H1 (cell line): ENCODE results near the gene PNCK. TPM values are rescaled to one million over a fixed set of nuclear protein-coding genes. Genes with fewer than 3 reads are reported as not detected.

ENCODE experiments used
- CTCF ChIA-PET: fragments of 300-600 bp; sonication (Branson Sonifier 250); formaldehyde crosslinking; loops from one replicate; lab custom pipeline; 2021; ENCODE audit not compliant: partially characterized antibody; lab: Charles Lee
- POLR2A ChIA-PET: fragments of 300-600 bp; sonication (Branson Sonifier 250); formaldehyde crosslinking; loops from one replicate; lab custom pipeline; 2021; ENCODE audit warnings: inconsistent platforms; ENCODE audit not compliant: partially characterized antibody; lab: Charles Lee
- DNase-seq, 2 experiments: peaks; one replicate each; pipeline versions ENCODE4 v3.0.0 to v3.0.0-alpha.2; 2010 to 2022; ENCODE audit warnings: low spot score in 2 of 2, low read depth in 1 of 2, mixed read lengths in 1 of 2
- FAIRE-seq: peaks from 2 replicates; lab custom pipeline; 2011; peaks lifted over from hg19 to GRCh38; lab: Jason Lieb, UNC
- H2AFZ ChIP-seq: 2 replicates; pipeline ENCODE4 v1.8.1; 2012; ENCODE audit warnings: low read length, inconsistent platforms
- H2AK5ac ChIP-seq: 2 replicates; pipeline ENCODE4 v1.6.1; 2013; ENCODE audit warnings: low read depth, low read length
- H2BK120ac ChIP-seq: replicated peaks from 2 replicates; pipeline ENCODE3; 2013; ENCODE audit warnings: low read depth, low read length, inconsistent platforms
- H2BK12ac ChIP-seq: 2 replicates; pipeline ENCODE4 v1.6.1; 2013; ENCODE audit warnings: low read depth, low read length
- H2BK15ac ChIP-seq: 2 replicates; pipeline ENCODE4 v1.6.1; 2013; ENCODE audit warnings: low read length
- H2BK20ac ChIP-seq: 2 replicates; pipeline ENCODE4 v1.6.1; 2013; ENCODE audit warnings: low read length
- H2BK5ac ChIP-seq: 2 replicates; pipeline ENCODE4 v1.6.1; 2013; ENCODE audit warnings: low read depth, low read length
- H3K14ac ChIP-seq: 2 replicates; pipeline ENCODE4 v1.6.1; 2013; ENCODE audit warnings: inconsistent platforms; ENCODE audit not compliant: insufficient read length
- H3K18ac ChIP-seq: 2 replicates; pipeline ENCODE4 v1.6.1; 2013; ENCODE audit warnings: low read length; ENCODE audit errors: extremely low read depth
- H3K23ac ChIP-seq: 2 replicates; pipeline ENCODE4 v1.6.1; 2013; ENCODE audit warnings: inconsistent platforms; ENCODE audit not compliant: insufficient read length
- H3K23me2 ChIP-seq: 2 replicates; pipeline ENCODE4 v1.6.1; 2013; ENCODE audit warnings: low read depth, low read length
- H3K27ac ChIP-seq: 2 replicates; pipeline ENCODE4 v1.6.1; 2011; ENCODE audit warnings: low read depth, low read length, inconsistent platforms
- H3K27me3 ChIP-seq, 4 experiments: replicated peaks in 1 of 4; 1 replicate in 1 of 4; 2 replicates in 3 of 4; pipeline versions ENCODE4 v1.6.1 to v1.8.1; 2011 to 2013; ENCODE audit warnings: low read length in 3 of 4, mild to moderate bottlenecking in 3 of 4, inconsistent platforms in 2 of 4, mixed read lengths in 2 of 4, moderate library complexity in 1 of 4; ENCODE audit not compliant: control insufficient read depth in 3 of 4, insufficient read depth in 3 of 4; ENCODE audit errors: extremely low read depth in 1 of 4
- H3K36me3 ChIP-seq, 4 experiments: 2 replicates each; pipeline versions ENCODE4 v1.6.1 to v1.8.1; 2011 to 2013; ENCODE audit warnings: mild to moderate bottlenecking in 4 of 4, low read length in 3 of 4, moderate library complexity in 2 of 4, control low read depth in 1 of 4, inconsistent platforms in 1 of 4; ENCODE audit not compliant: insufficient read depth in 4 of 4, control insufficient read depth in 2 of 4
- H3K4ac ChIP-seq: replicated peaks from 2 replicates; pipeline ENCODE3; 2013; ENCODE audit warnings: low read length, low read depth, mixed read lengths, inconsistent platforms; ENCODE audit not compliant: insufficient read length
- H3K4me1 ChIP-seq, 4 experiments: replicated peaks in 1 of 4; 1 replicate in 1 of 4; 2 replicates in 3 of 4; pipeline versions ENCODE4 v1.6.1 to v1.8.1; 2011 to 2013; ENCODE audit warnings: low read length in 3 of 4, inconsistent platforms in 2 of 4, mixed read lengths in 1 of 4; ENCODE audit not compliant: insufficient read depth in 4 of 4, control insufficient read depth in 3 of 4
- H3K4me2 ChIP-seq, 2 experiments: 2 replicates each; pipeline versions ENCODE4 v1.6.1 to v1.8.1; 2011 to 2013; ENCODE audit warnings: low read depth in 2 of 2, low read length in 2 of 2, control low read depth in 1 of 2, inconsistent platforms in 1 of 2, mild to moderate bottlenecking in 1 of 2; ENCODE audit not compliant: insufficient read depth in 1 of 2
- H3K4me3 ChIP-seq, 4 experiments: fragments of 200-600, 300-600 bp in 1 of 4; sonication (generic), shearing (Covaris generic), sonication (Bioruptor Twin) in 1 of 4; 2 replicates each; pipeline versions ENCODE4 v1.5.1 to v1.8.1; 2011 to 2016; ENCODE audit warnings: low read length in 4 of 4, low read depth in 3 of 4, control low read depth in 2 of 4, inconsistent platforms in 2 of 4, mild to moderate bottlenecking in 2 of 4, mixed read lengths in 1 of 4, moderate library complexity in 1 of 4; ENCODE audit not compliant: insufficient read depth in 2 of 4; ENCODE audit errors: extremely low read depth in 1 of 4
- H3K56ac ChIP-seq: replicated peaks from 2 replicates; pipeline ENCODE3; 2013; ENCODE audit warnings: low read depth, mild to moderate bottlenecking, mixed read lengths, low read length, inconsistent platforms; ENCODE audit not compliant: insufficient read length
- H3K79me1 ChIP-seq: 2 replicates; pipeline ENCODE4 v1.6.1; 2013; ENCODE audit warnings: low read depth, low read length, control low read depth
- H3K79me2 ChIP-seq, 2 experiments: 2 replicates each; pipeline versions ENCODE4 v1.6.1 to v1.8.1; 2012 to 2013; ENCODE audit warnings: low read length in 2 of 2, mild to moderate bottlenecking in 2 of 2, inconsistent platforms in 1 of 2; ENCODE audit not compliant: insufficient read depth in 2 of 2, control insufficient read depth in 1 of 2
- H3K9ac ChIP-seq, 4 experiments: replicated peaks in 1 of 4; 1 replicate in 1 of 4; 2 replicates in 3 of 4; pipeline versions ENCODE4 v1.6.1 to v1.8.1; 2011 to 2013; ENCODE audit warnings: low read depth in 3 of 4, low read length in 3 of 4, control low read depth in 2 of 4, mild to moderate bottlenecking in 2 of 4, moderate library complexity in 2 of 4, inconsistent platforms in 1 of 4; ENCODE audit errors: extremely low read depth in 1 of 4
- H3K9me3 ChIP-seq, 2 experiments: 2 replicates each; pipeline versions ENCODE4 v1.6.1 to v1.8.1; 2012 to 2013; ENCODE audit warnings: mild to moderate bottlenecking in 2 of 2, moderate library complexity in 2 of 2, control low read depth in 1 of 2, inconsistent platforms in 1 of 2, low read depth in 1 of 2, low read length in 1 of 2, mixed read lengths in 1 of 2; ENCODE audit not compliant: insufficient read depth in 2 of 2
- H4K20me1 ChIP-seq, 2 experiments: replicated peaks in 1 of 2; 2 replicates each; pipeline versions ENCODE3 to v1.8.1; 2011 to 2013; ENCODE audit warnings: inconsistent platforms in 2 of 2, low read length in 2 of 2, mild to moderate bottlenecking in 1 of 2; ENCODE audit not compliant: insufficient read depth in 2 of 2, control insufficient read depth in 1 of 2
- H4K5ac ChIP-seq: 2 replicates; pipeline ENCODE4 v1.6.1; 2013; ENCODE audit warnings: low read length, low read depth, mixed read lengths, inconsistent platforms; ENCODE audit not compliant: insufficient read length
- H4K8ac ChIP-seq: 2 replicates; pipeline ENCODE4 v1.8.0; 2013; ENCODE audit warnings: mild to moderate bottlenecking, moderate library complexity, low read length, inconsistent platforms; ENCODE audit not compliant: insufficient read depth; ENCODE audit errors: extremely low read depth
- H4K91ac ChIP-seq: replicated peaks from 2 replicates; pipeline ENCODE3; 2013; ENCODE audit warnings: low read length, mixed read lengths, inconsistent platforms; ENCODE audit not compliant: insufficient read length
- JUND ChIP-seq: IDR thresholded peaks from 2 replicates; pipeline ENCODE4 v1.6.1; 2011; ENCODE audit warnings: mild to moderate bottlenecking, improper control_type of control experiment, low read length
- POU5F1 ChIP-seq: IDR thresholded peaks from 2 replicates; pipeline ENCODE4 v1.6.1; 2011; ENCODE audit warnings: low read depth, mild to moderate bottlenecking, low read length, moderate library complexity
- WGBS, 2 experiments: shearing (Covaris generic) in 1 of 2; methylation state at CpG; one replicate each; pipeline versions ENCODE4 v1.1.6 to v1.1.7; 2013 to 2015; ENCODE audit warnings: low lambda C conversion rate in 2 of 2, mixed read lengths in 2 of 2, inconsistent platforms in 1 of 2, low coverage in 1 of 2, missing lambda C conversion rate in 1 of 2; ENCODE audit not compliant: insufficient replicate concordance in 2 of 2, insufficient coverage in 1 of 2, insufficient read length in 1 of 2; ENCODE audit errors: extremely low coverage in 1 of 2, missing lambda C conversion rate in 1 of 2; 5-methylcytosine and 5-hydroxymethylcytosine counted together
- polyA plus RNA-seq, 7 experiments: library from polyadenylated mRNA; depleted of rRNA in 3 of 7; stranded (reverse) in 5 of 7; unstranded in 2 of 7; fragments of >200 nt in 5 of 7; fragments of 200-250 nt in 2 of 7; gene quantifications; 1 replicate in 5 of 7; 2 replicates in 1 of 7; 4 replicates in 1 of 7; pipeline versions ENCODE4 v1.2.1 to v1.2.3, GENCODE V29; 2011 to 2013; ENCODE audit warnings: missing spikeins in 2 of 7, mixed read lengths in 2 of 7
- total RNA-seq: library from RNA; stranded (reverse); fragmentation: NEBNext Ultra II Directional; extraction: Animal tissue kit (Norgen Biotek cat#: 25700); gene quantifications from 2 replicates; pipeline ENCODE4 v1.2.1, GENCODE V29; 2021

Gene PNCK
- total and polyA plus RNA-seq, 2 of the 8 experiments (the other 6 are each of a cell fraction or from before 2014, with no cell fraction given), result 6.2 to 6.3 TPM

DNA sequence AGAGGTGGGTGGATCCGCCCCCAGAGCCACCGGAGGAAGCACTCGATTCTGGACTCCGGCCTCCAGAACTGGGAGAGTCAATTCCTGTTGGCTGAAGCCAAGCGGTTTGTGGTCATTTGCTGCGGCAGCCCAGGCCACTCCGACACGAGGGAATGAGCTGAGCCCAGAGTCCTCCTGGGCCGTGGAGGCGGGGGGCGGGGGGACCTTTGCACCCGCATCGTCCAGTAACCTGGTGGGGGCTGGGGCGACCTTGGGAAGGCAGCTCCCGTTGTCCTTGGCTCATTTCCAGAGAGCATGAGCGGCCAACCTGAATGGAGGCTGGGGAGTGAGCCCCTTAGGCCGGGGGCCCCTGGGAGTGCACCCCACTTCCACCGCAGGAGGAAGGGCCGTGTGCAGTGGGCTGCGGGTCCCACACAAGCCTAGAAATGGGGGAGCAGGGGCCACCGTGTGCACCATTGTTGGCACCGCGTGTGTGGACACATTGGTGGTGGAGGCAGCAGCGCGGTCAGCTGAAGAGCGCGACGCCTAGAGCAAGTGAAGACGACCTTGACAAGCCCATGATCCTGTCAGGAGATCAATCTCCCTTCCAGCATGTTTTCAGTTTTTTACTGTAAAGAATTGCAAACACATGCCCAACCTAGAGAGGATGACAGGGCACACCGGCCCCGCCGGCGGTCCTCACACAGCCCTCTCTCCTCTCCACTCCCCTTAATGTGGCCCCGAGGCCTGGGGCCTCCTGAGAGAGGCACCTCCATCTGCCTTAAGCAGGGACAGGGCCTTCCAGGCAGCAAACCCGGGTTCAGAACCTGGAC, 46.5 kb downstream of the PNCK start:
- no peak for FAIRE-seq
- CTCF ChIA-PET, result interaction anchor here (0.9 to 3.0 kb wide), 4 partner anchors 9 to 155 kb away, joined by 3 to 14 read pairs (median 4); no protein-coding TSS in a partner anchor

More for the DNA sequence above, 46.5 kb downstream of the PNCK start:
- no peaks in the 10 kb centered on the region for H3K23me2 ChIP-seq
- no peak overlapping the region for H3K9ac ChIP-seq
- H3K4me2 ChIP-seq, result no peak overlapping the region
- H2BK12ac ChIP-seq, result no peak overlapping the region
- H2BK5ac ChIP-seq, result no peak overlapping the region
- peaks cover 0 to 3% (median 0%) of the 10 kb centered on the region in 4 experiments; a peak in 1 of 7 replicates for H3K4me1 ChIP-seq
- no peak overlapping the region for H2BK120ac ChIP-seq
- H3K9me3 ChIP-seq, result no peaks in the 10 kb centered on the region
- H3K4me3 ChIP-seq, result no peak overlapping the region
- no peak overlapping the region for H2AFZ ChIP-seq
- no peak overlapping the region for H3K23ac ChIP-seq
- no peak overlapping the region for H2BK15ac ChIP-seq
- POLR2A ChIA-PET, result no interaction called here
- TF ChIP-seq POU5F1 (no peak), JUND (no peak)
- no peaks in the 10 kb centered on the region for H3K36me3 ChIP-seq
- no peak overlapping the region for H4K91ac ChIP-seq
- H2BK20ac ChIP-seq, result no peak overlapping the region
- no peak overlapping the region for H3K18ac ChIP-seq
- H3K14ac ChIP-seq, result no peak overlapping the region
- no peaks in the 10 kb centered on the region for H3K79me1 ChIP-seq
- H4K8ac ChIP-seq, result no peak overlapping the region
- 98% methylated on average over 6 of the region's 35 CpGs; no CpG with 5 or more reads in 1 of the 2 experiments for WGBS, 2 experiments
- no peak overlapping the region for H2AK5ac ChIP-seq
- H3K79me2 ChIP-seq, result no peaks in the 10 kb centered on the region
- no peaks in the 10 kb centered on the region for H4K20me1 ChIP-seq
- H3K27ac ChIP-seq, result no peak overlapping the region
- no peak overlapping the region for H4K5ac ChIP-seq
- no peak overlapping the region for H3K4ac ChIP-seq
- no peak for DNase-seq
- no peaks in the 10 kb centered on the region for H3K27me3 ChIP-seq
- no peak overlapping the region for H3K56ac ChIP-seq
